ENCODE results near the gene CHSY3. TPM values are rescaled to one million over a fixed set of nuclear protein-coding genes. Genes with fewer than 3 reads are reported as not detected.

Gene CHSY3
- total and polyA plus RNA-seq, 2 donors (not counting 1 experiment from before 2014, with no cell fraction given): 0.51 to 0.99 TPM

- TF ChIP-seq EZH2 (IDR thresholded peaks at IDR 0.05; ENCODE audit: low read length, missing control alignments) (no peak), CTCF (conservative IDR thresholded peaks at IDR 0.05 in 1 of 2, IDR thresholded peaks at IDR 0.05 in 1 of 2; ENCODE audit: low read depth in 1 of 2, low read length in 2 of 2) (no peak)
- DNase-seq (ENCODE audit: low read depth in 2 of 2): peak; percentile 30 to 40
- H3K9me3 ChIP-seq (ENCODE audit: control insufficient read depth, insufficient read depth, low read depth, low read length): no peaks in the 10 kb centered on the region
- no peak overlapping the region for H3K4me2 ChIP-seq (ENCODE audit: extremely low read depth, insufficient read depth, low read length)
- H2AFZ ChIP-seq (ENCODE audit: low read length): no peak overlapping the region
- H3K4me1 ChIP-seq (ENCODE audit: control insufficient read depth, extremely low read depth, insufficient read depth, low read length): no peaks in the 10 kb centered on the region
- no peaks in the 10 kb centered on the region for H3K27me3 ChIP-seq (ENCODE audit: control insufficient read depth, insufficient read depth, low read length)
- H3K79me2 ChIP-seq (ENCODE audit: control insufficient read depth, insufficient read depth, low read length): no peaks in the 10 kb centered on the region
- H3K27ac ChIP-seq (ENCODE audit: insufficient read depth, low read length): no peak overlapping the region
- no peaks in the 10 kb centered on the region for H4K20me1 ChIP-seq (ENCODE audit: control insufficient read depth, extremely low read depth, insufficient read depth, low read length)
- no peaks in the 10 kb centered on the region for H3K36me3 ChIP-seq (ENCODE audit: control insufficient read depth, insufficient read depth, low read length)
- no peak overlapping the region for H3K4me3 ChIP-seq (replicated peaks in 1 of 4; ENCODE audit: control extremely low read depth in 1 of 4, insufficient read depth in 1 of 4, low read depth in 3 of 4, low read length in 4 of 4)
- no peak overlapping the region for H3K9ac ChIP-seq (ENCODE audit: insufficient read depth, low read length)
These were observed 130.4 kb downstream of the CHSY3 start for GRCh38 chr5:130034566-130035210.

DNA sequence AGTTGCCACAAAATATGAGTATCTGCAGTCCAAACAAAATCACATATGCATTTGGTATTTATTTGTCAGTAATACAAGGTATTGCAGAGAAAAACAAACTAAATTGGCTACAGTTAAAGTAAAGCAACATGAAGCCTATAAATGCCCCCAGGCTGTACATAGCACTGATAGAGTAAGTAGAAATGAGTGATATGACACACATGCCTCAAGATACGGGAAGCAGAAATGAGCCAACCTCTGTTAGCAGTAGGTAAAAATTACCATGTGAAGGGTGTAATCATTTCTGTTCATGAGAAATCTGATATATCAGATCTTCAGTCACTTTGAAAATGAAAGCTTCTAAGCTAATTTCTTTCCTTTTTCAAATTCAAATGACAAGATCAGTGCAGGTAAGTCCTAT, 131.1 kb downstream of the CHSY3 start:
- Histone ChIP-seq H4K20me1 (ENCODE audit: control insufficient read depth, extremely low read depth, insufficient read depth, low read length) (no peaks in the 10 kb centered on the region), H3K9ac (ENCODE audit: insufficient read depth, low read length) (no peak overlapping the region), H3K4me1 (ENCODE audit: control insufficient read depth, extremely low read depth, insufficient read depth, low read length) (no peaks in the 10 kb centered on the region), H3K79me2 (ENCODE audit: control insufficient read depth, insufficient read depth, low read length) (no peaks in the 10 kb centered on the region), H3K4me3 (replicated peaks in 1 of 4; ENCODE audit: control extremely low read depth in 1 of 4, insufficient read depth in 1 of 4, low read depth in 3 of 4, low read length in 4 of 4) (no peak overlapping the region), H3K9me3 (ENCODE audit: control insufficient read depth, insufficient read depth, low read depth, low read length) (no peaks in the 10 kb centered on the region), H3K27ac (ENCODE audit: insufficient read depth, low read length) (no peak overlapping the region), H3K27me3 (ENCODE audit: control insufficient read depth, insufficient read depth, low read length) (no peaks in the 10 kb centered on the region), H3K4me2 (ENCODE audit: extremely low read depth, insufficient read depth, low read length) (no peak overlapping the region), H3K36me3 (ENCODE audit: control insufficient read depth, insufficient read depth, low read length) (no peaks in the 10 kb centered on the region), H2AFZ (ENCODE audit: low read length) (no peak overlapping the region)
- no peak for DNase-seq (ENCODE audit: low read depth in 2 of 2)
- TF ChIP-seq EZH2 (IDR thresholded peaks at IDR 0.05; ENCODE audit: low read length, missing control alignments): no peak
- TF ChIP-seq CTCF (conservative IDR thresholded peaks at IDR 0.05 in 1 of 2, IDR thresholded peaks at IDR 0.05 in 1 of 2; ENCODE audit: low read depth in 1 of 2, low read length in 2 of 2): no peak

GRCh38 chr5:130037905-130038304, 133.6 kb downstream of the CHSY3 start:
- Histone ChIP-seq H3K79me2 (ENCODE audit: control insufficient read depth, insufficient read depth, low read length) (no peaks in the 10 kb centered on the region), H4K20me1 (ENCODE audit: control insufficient read depth, extremely low read depth, insufficient read depth, low read length) (no peaks in the 10 kb centered on the region), H3K27ac (ENCODE audit: insufficient read depth, low read length) (no peak overlapping the region), H3K4me1 (ENCODE audit: control insufficient read depth, extremely low read depth, insufficient read depth, low read length) (no peaks in the 10 kb centered on the region), H3K9me3 (ENCODE audit: control insufficient read depth, insufficient read depth, low read depth, low read length) (no peaks in the 10 kb centered on the region), H3K36me3 (ENCODE audit: control insufficient read depth, insufficient read depth, low read length) (no peaks in the 10 kb centered on the region), H3K27me3 (ENCODE audit: control insufficient read depth, insufficient read depth, low read length) (no peaks in the 10 kb centered on the region), H3K9ac (ENCODE audit: insufficient read depth, low read length) (no peak overlapping the region), H3K4me3 (replicated peaks in 1 of 4; ENCODE audit: control extremely low read depth in 1 of 4, insufficient read depth in 1 of 4, low read depth in 3 of 4, low read length in 4 of 4) (no peak overlapping the region), H3K4me2 (ENCODE audit: extremely low read depth, insufficient read depth, low read length) (no peak overlapping the region), H2AFZ (ENCODE audit: low read length) (no peak overlapping the region)
- TF ChIP-seq CTCF (conservative IDR thresholded peaks at IDR 0.05 in 1 of 2, IDR thresholded peaks at IDR 0.05 in 1 of 2; ENCODE audit: low read depth in 1 of 2, low read length in 2 of 2) (no peak), EZH2 (IDR thresholded peaks at IDR 0.05; ENCODE audit: low read length, missing control alignments) (no peak)
- no peak for DNase-seq (ENCODE audit: low read depth in 2 of 2)

All from fibroblast of lung (primary cell).